Central memory CD8-positive, alpha-beta T cell (primary cell): ENCODE measurements around the gene CFAP20.
"Not testable (repeated sequence)": the region's sequence is repeated elsewhere in the genome, so short reads cannot be mapped to it uniquely, and the experiment has no call there.

ENCODE experiments used
- ATAC-seq: fragments of 150-1000 bp; cut with Tn5 transposase; replicated peaks from 2 replicates; pipeline ENCODE4 v1.10.0; 2022; ENCODE audit warnings: mild to moderate bottlenecking, moderate FRiP score, moderate number of reproducible peaks; ENCODE audit not compliant: poor library complexity, severe bottlenecking; ENCODE audit errors: extremely low read depth
- DNase-seq, 2 donors: peaks; one replicate each; pipeline ENCODE4 v3.0.0; 2021; ENCODE audit warnings: low spot score in 2 of 2
- H3K27ac Mint-ChIP-seq: one replicate; pipeline ENCODE4 v1.8.0; 2022; ENCODE audit warnings: low read depth, mild to moderate bottlenecking, moderate library complexity, mixed read lengths
- H3K27me3 Mint-ChIP-seq: one replicate; pipeline ENCODE4 v1.8.0; 2022; ENCODE audit warnings: mixed read lengths
- H3K36me3 Mint-ChIP-seq: one replicate; pipeline ENCODE4 v1.8.0; 2022; ENCODE audit warnings: mild to moderate bottlenecking, moderate library complexity, mixed read lengths; ENCODE audit not compliant: insufficient read depth
- H3K4me1 Mint-ChIP-seq: one replicate; pipeline ENCODE4 v1.8.0; 2022; ENCODE audit warnings: mixed read lengths
- H3K4me3 Mint-ChIP-seq: one replicate; pipeline ENCODE4 v1.8.0; 2022; ENCODE audit warnings: mild to moderate bottlenecking, moderate library complexity, mixed read lengths
- H3K9me3 Mint-ChIP-seq: one replicate; pipeline ENCODE4 v1.8.0; 2022; ENCODE audit warnings: mixed read lengths

The CFAP20 gene

GRCh38 chr16:58086381-58087208, 42.6 kb downstream of the CFAP20 start:
- no peaks in the 10 kb centered on the region for H3K27me3 Mint-ChIP-seq
- H3K4me1 Mint-ChIP-seq, result no peaks in the 10 kb centered on the region
- H3K4me3 Mint-ChIP-seq, result no peak overlapping the region
- H3K27ac Mint-ChIP-seq, result no peak overlapping the region
- H3K9me3 Mint-ChIP-seq, result no peaks in the 10 kb centered on the region
- no peaks in the 10 kb centered on the region for H3K36me3 Mint-ChIP-seq
- DNase-seq (no peak), ATAC-seq (no peak)

- DNase-seq (no peak), ATAC-seq (no peak)
- no peaks in the 10 kb centered on the region for H3K27me3 Mint-ChIP-seq
- H3K27ac Mint-ChIP-seq, result no peak overlapping the region
- H3K4me3 Mint-ChIP-seq, result no peak overlapping the region
- H3K4me1 Mint-ChIP-seq, result no peaks in the 10 kb centered on the region
- no peaks in the 10 kb centered on the region for H3K9me3 Mint-ChIP-seq
- H3K36me3 Mint-ChIP-seq, result no peaks in the 10 kb centered on the region
Measured at GRCh38 chr16:58085584-58086251, 43.5 kb downstream of the CFAP20 start.

DNA sequence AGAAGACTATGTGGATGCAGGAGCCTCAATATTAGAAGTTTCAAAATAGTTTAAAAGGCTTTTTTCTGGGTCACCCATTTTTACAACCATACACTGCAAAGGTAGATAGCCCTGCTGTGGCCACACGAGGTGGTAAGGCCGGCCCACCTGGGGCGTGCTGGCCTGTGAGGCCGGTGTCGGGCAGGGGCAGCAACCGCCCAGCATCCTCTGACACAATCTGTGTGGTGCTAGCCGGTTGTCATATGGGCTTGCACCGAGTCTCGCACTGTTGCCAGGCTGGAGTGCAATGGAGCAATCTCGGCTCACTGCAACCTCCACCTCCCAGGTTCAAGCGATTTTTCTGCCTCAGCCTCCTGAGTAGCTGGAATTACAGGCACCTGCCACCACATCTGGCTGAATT, 44.0 kb downstream of the CFAP20 start:
- H3K9me3 Mint-ChIP-seq, result no peaks in the 10 kb centered on the region
- ATAC-seq, result no peak
- no peak for DNase-seq
- H3K4me3 Mint-ChIP-seq, result no peak overlapping the region
- no peak overlapping the region for H3K27ac Mint-ChIP-seq
- no peaks in the 10 kb centered on the region for H3K36me3 Mint-ChIP-seq
- H3K27me3 Mint-ChIP-seq, result no peaks in the 10 kb centered on the region
- no peaks in the 10 kb centered on the region for H3K4me1 Mint-ChIP-seq

DNA sequence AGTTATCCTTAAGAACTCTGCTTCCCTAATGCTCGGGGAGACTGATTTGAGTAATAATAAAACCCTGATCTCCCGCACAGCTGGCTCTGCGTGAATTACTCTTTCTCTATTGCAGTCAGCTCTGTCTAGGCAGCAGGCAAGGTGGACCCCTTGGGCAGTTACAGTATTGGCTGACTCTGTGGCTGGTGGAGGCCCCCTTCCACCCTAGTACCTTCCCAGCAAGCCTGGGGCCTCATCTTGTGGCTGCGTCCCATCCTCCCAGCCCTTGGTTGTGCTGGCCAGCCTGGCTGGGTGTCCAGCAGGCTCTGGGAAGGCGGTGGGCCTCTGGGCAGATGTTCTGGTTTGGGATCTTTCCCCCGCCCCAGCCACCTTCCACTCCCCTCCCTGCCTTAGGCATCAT, 44.5 kb downstream of the CFAP20 start:
- Mint-ChIP-seq H3K4me1 (no peaks in the 10 kb centered on the region), H3K36me3 (no peaks in the 10 kb centered on the region), H3K4me3 (no peak overlapping the region), H3K9me3 (no peaks in the 10 kb centered on the region), H3K27me3 (no peaks in the 10 kb centered on the region), H3K27ac (no peak overlapping the region)
- ATAC-seq (no peak), DNase-seq (no peak)

DNA sequence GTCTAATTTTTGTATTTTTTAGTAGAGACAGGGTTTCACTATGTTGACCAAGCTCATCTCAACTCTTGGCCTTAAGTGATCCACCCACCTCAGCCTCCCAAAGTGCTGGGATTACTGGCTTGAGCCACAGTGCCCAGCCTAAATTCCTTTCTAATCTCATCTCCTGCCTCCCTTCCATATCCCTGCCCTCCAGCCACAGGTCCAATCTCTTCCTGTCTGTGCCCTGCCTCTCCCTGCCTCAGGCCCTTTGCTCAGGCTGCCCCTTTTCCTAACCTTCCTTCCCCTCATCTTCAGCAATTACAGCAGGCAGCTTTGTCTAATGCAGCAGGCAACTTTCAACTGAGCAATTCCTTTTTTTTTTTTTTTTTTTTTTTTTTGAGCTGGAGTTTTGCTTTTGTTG, 46.8 kb downstream of the CFAP20 start:
- no peak overlapping the region for H3K4me3 Mint-ChIP-seq
- no peak overlapping the region for H3K27ac Mint-ChIP-seq

GRCh38 chr16:58080657-58081056, 48.5 kb downstream of the CFAP20 start:
- not testable (repeated sequence) for H3K36me3 Mint-ChIP-seq, H3K9me3 Mint-ChIP-seq, H3K4me1 Mint-ChIP-seq, DNase-seq, H3K27ac Mint-ChIP-seq, H3K4me3 Mint-ChIP-seq, ATAC-seq
- H3K27me3 Mint-ChIP-seq, result peaks cover 11% of the 10 kb centered on the region

More for the DNA sequence above, 46.8 kb downstream of the CFAP20 start:
- DNase-seq (no peak), ATAC-seq (no peak)
- Mint-ChIP-seq H3K36me3 (no peaks in the 10 kb centered on the region), H3K27me3 (peaks cover 8% of the 10 kb centered on the region), H3K4me1 (no peaks in the 10 kb centered on the region), H3K9me3 (no peaks in the 10 kb centered on the region)

- H3K27ac Mint-ChIP-seq, result peak overlapping the region; percentile 27
Measured at GRCh38 chr16:58077796-58078195, 51.4 kb downstream of the CFAP20 start.

DNA sequence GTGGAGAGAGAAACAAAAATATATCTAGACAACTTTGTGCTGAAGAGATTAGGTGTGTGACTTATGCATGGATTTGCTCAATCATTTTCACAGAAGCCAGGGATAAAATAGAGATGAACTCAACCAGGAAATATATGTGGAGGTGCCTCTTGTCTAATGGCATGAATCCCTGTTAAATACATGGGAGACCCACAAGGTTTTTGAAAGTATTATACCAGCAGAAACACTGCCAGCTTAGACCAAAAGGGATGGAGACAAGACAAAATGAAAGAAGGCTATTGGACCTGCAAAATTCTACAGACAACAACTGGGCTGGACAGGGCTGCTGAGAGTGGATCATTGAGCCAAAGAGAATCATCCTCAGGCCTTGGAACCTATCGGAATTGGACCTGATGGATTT, 52.7 kb downstream of the CFAP20 start:
- H3K4me3 Mint-ChIP-seq, result no peak overlapping the region
- H3K27me3 Mint-ChIP-seq, result peaks cover 11% of the 10 kb centered on the region
- no peak for DNase-seq
- no peaks in the 10 kb centered on the region for H3K36me3 Mint-ChIP-seq
- H3K4me1 Mint-ChIP-seq, result no peaks in the 10 kb centered on the region
- no peak overlapping the region for H3K27ac Mint-ChIP-seq
- H3K9me3 Mint-ChIP-seq, result no peaks in the 10 kb centered on the region
- no peak for ATAC-seq

More at GRCh38 chr16:58077796-58078195, 51.4 kb downstream of the CFAP20 start:
- Mint-ChIP-seq H3K36me3 (no peaks in the 10 kb centered on the region), H3K9me3 (no peaks in the 10 kb centered on the region), H3K4me3 (no peak overlapping the region), H3K4me1 (no peaks in the 10 kb centered on the region), H3K27me3 (peaks cover 11% of the 10 kb centered on the region)
- DNase-seq (no peak), ATAC-seq (no peak)

DNA sequence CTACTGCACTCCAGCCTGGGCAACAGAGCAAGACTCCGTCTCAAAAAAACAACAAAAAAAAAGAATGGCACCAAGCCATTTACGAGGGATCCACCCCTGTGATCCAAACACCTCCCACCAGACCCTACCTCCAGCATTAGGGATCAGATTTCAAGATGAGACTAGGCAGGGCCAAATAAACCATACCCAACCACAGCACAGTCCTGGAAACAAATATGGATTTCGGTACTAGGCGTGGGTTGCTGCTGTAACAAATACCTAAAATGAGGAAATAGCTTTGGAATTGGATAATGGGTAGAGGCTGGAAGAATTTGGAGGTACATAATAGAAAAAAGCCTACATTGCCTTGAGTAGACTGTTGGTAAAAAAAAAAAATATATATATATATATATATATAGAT, 54.5 kb downstream of the CFAP20 start:
- H3K27me3 Mint-ChIP-seq, result peaks cover 11% of the 10 kb centered on the region
- DNase-seq (no peak), ATAC-seq (no peak)
- H3K4me1 Mint-ChIP-seq, result no peaks in the 10 kb centered on the region
- no peak overlapping the region for H3K4me3 Mint-ChIP-seq
- H3K36me3 Mint-ChIP-seq, result no peaks in the 10 kb centered on the region
- H3K27ac Mint-ChIP-seq, result no peak overlapping the region
- no peaks in the 10 kb centered on the region for H3K9me3 Mint-ChIP-seq

DNA sequence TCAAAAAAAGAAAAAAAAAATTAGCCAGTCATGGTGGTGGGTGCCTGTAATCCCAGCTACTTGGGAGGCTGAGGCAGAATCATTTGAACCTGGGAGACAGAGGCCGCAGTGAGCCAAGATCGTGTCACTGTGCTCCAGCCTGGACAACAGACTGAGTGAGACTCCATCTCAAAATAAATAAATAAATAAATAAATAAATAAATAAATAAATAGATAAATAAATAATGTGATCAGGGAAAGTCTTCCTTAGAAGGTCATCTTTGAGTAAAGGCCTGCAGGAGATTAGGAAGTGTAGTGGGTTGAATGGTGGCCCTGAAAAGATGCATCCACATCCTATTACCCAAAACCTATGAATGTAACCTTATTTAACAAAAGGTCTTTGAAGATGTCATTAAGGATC, 56.1 kb downstream of the CFAP20 start:
- H3K4me3 Mint-ChIP-seq, H3K36me3 Mint-ChIP-seq, H3K27me3 Mint-ChIP-seq, H3K4me1 Mint-ChIP-seq, H3K27ac Mint-ChIP-seq, ATAC-seq, H3K9me3 Mint-ChIP-seq, DNase-seq: not testable (repeated sequence)

- ATAC-seq, H3K27ac Mint-ChIP-seq, H3K27me3 Mint-ChIP-seq, DNase-seq, H3K4me1 Mint-ChIP-seq, H3K36me3 Mint-ChIP-seq, H3K9me3 Mint-ChIP-seq, H3K4me3 Mint-ChIP-seq: not testable (repeated sequence)
Measured at GRCh38 chr16:58072134-58072533, 57.0 kb downstream of the CFAP20 start.

DNA sequence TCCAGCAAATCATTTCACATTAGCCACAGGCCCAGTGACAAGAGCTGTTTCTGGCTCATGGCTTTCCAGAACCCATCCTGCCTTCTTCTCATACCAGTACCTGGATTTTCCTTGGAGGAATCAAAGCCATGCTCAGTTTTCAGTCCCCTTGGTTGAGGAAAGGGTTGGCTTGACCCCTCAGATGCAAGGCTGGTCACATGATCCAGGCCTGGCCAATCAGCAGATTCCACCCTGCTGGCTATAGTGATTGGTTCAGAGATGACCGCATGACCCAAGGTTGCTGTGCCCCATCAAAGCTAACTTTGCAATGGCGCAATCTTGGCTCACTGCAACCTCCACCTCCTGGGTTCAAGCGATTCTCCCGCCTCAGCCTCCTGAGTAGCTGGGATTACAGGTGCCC, 58.6 kb downstream of the CFAP20 start:
- no peak overlapping the region for H3K27ac Mint-ChIP-seq
- DNase-seq (no peak), ATAC-seq (no peak)
- no peaks in the 10 kb centered on the region for H3K36me3 Mint-ChIP-seq
- no peak overlapping the region for H3K4me3 Mint-ChIP-seq
- H3K9me3 Mint-ChIP-seq, result no peaks in the 10 kb centered on the region
- H3K4me1 Mint-ChIP-seq, result no peaks in the 10 kb centered on the region
- H3K27me3 Mint-ChIP-seq, result no peaks in the 10 kb centered on the region
